ENCODE results near the gene PACRG. TPM values are rescaled to one million over a fixed set of nuclear protein-coding genes. Genes with fewer than 3 reads are reported as not detected.

PACRG gene
- polyA plus RNA-seq, 1 of the 3 experiments (the other 2 are of a cell fraction), result 0.56 TPM

- H3K4me1 ChIP-seq (ENCODE audit: control insufficient read depth in 1 of 2, insufficient read depth in 2 of 2, low read depth in 1 of 2, low read length in 1 of 2), result no peaks in the 10 kb centered on the region
- CTCF ChIA-PET, result no interaction called here
- H3K27ac ChIP-seq (ENCODE audit: low read depth in 2 of 2, low read length in 1 of 2), result no peak overlapping the region
- TF ChIP-seq IRF3 (IDR thresholded peaks at IDR 0.05; ENCODE audit: low read depth, low read length), result no peak
- TF ChIP-seq NFIC (IDR thresholded peaks at IDR 0.05; ENCODE audit: borderline replicate concordance), result no peak
- no peak for TF ChIP-seq EP300 (IDR thresholded peaks at IDR 0.05; ENCODE audit: borderline replicate concordance in 1 of 2, low read depth in 1 of 2, low read length in 1 of 2)
- no peak for TF ChIP-seq RCOR1 (IDR thresholded peaks at IDR 0.05; ENCODE audit: low read length)
- TF ChIP-seq REST (IDR thresholded peaks at IDR 0.05; ENCODE audit: low read depth, low read length), result no peak
- TF ChIP-seq SIN3A (IDR thresholded peaks at IDR 0.05; ENCODE audit: borderline replicate concordance, low read depth, low read length), result no peak
- H2AFZ ChIP-seq (ENCODE audit: low read depth), result no peak overlapping the region
- H3K4me3 ChIP-seq (ENCODE audit: low read depth in 2 of 2, low read length in 1 of 2), result no peak overlapping the region
- WGBS (ENCODE audit: low lambda C conversion rate), result 31% methylated on average over 5 of the region's 5 CpGs
- H3K9ac ChIP-seq, result no peak overlapping the region
- H3F3A ChIP-seq (replicated peaks; ENCODE audit: insufficient read depth), result no peaks in the 10 kb centered on the region
- no peaks in the 10 kb centered on the region for H4K20me1 ChIP-seq (ENCODE audit: insufficient read depth)
- H3K36me3 ChIP-seq (replicated peaks in 1 of 2; ENCODE audit: control insufficient read depth in 1 of 2, insufficient read depth in 2 of 2, low read length in 1 of 2), result no peaks in the 10 kb centered on the region
- H3K9me3 ChIP-seq, result no peaks in the 10 kb centered on the region
- DNase-seq, result no peak
- no peaks in the 10 kb centered on the region for H3K27me3 ChIP-seq (ENCODE audit: insufficient read depth)
- H3K4me2 ChIP-seq, result no peak overlapping the region
- POLR2A ChIA-PET, result no interaction called here
- H3K9me2 ChIP-seq, result no peaks in the 10 kb centered on the region
- H3K79me2 ChIP-seq (ENCODE audit: insufficient read depth), result no peaks in the 10 kb centered on the region
Measured at GRCh38 chr6:163291622-163292021, 563.8 kb downstream of the PACRG start.

- Histone ChIP-seq H3F3A (replicated peaks; ENCODE audit: insufficient read depth) (no peaks in the 10 kb centered on the region), H3K27me3 (ENCODE audit: insufficient read depth) (no peaks in the 10 kb centered on the region), H2AFZ (ENCODE audit: low read depth) (no peak overlapping the region), H3K36me3 (replicated peaks in 1 of 2; ENCODE audit: control insufficient read depth in 1 of 2, insufficient read depth in 2 of 2, low read length in 1 of 2) (no peaks in the 10 kb centered on the region), H3K79me2 (ENCODE audit: insufficient read depth) (no peaks in the 10 kb centered on the region), H3K4me1 (ENCODE audit: control insufficient read depth in 1 of 2, insufficient read depth in 2 of 2, low read depth in 1 of 2, low read length in 1 of 2) (no peaks in the 10 kb centered on the region), H3K4me2 (no peak overlapping the region), H3K9ac (no peak overlapping the region), H3K9me2 (no peaks in the 10 kb centered on the region), H4K20me1 (ENCODE audit: insufficient read depth) (no peaks in the 10 kb centered on the region), H3K9me3 (no peaks in the 10 kb centered on the region), H3K4me3 (ENCODE audit: low read depth in 2 of 2, low read length in 1 of 2) (no peak overlapping the region), H3K27ac (ENCODE audit: low read depth in 2 of 2, low read length in 1 of 2) (no peak overlapping the region)
- no peak for DNase-seq
- 38% methylated on average over 5 of the region's 6 CpGs for WGBS (ENCODE audit: low lambda C conversion rate)
- ChIA-PET POLR2A (no interaction called here), CTCF (no interaction called here)
- TF ChIP-seq ZBTB33 (IDR thresholded peaks at IDR 0.05; ENCODE audit: borderline replicate concordance, low read depth) (no peak), TAF1 (IDR thresholded peaks at IDR 0.05; ENCODE audit: borderline replicate concordance, low read depth, low read length) (no peak), GATA2 (CRISPR knock-in tag; IDR thresholded peaks at IDR 0.05) (no peak), RXRA (IDR thresholded peaks at IDR 0.05; ENCODE audit: borderline replicate concordance, low read depth) (no peak), GABPA (IDR thresholded peaks at IDR 0.05; ENCODE audit: low read depth) (no peak), SMC3 (IDR thresholded peaks at IDR 0.05; ENCODE audit: low read depth, low read length) (no peak), EZH2phosphoT487 (IDR thresholded peaks at IDR 0.05; ENCODE audit: borderline replicate concordance, low read depth) (no peak), USF1 (IDR thresholded peaks at IDR 0.05; ENCODE audit: borderline replicate concordance, low read depth) (no peak), IRF3 (IDR thresholded peaks at IDR 0.05; ENCODE audit: low read depth, low read length) (no peak), CHD2 (IDR thresholded peaks at IDR 0.05; ENCODE audit: low read length, partially characterized antibody) (no peak), RCOR1 (IDR thresholded peaks at IDR 0.05; ENCODE audit: low read length) (no peak), MEF2A (IDR thresholded peaks at IDR 0.05; ENCODE audit: borderline replicate concordance, low read depth) (no peak), POLR2AphosphoS5 (IDR thresholded peaks at IDR 0.05; ENCODE audit: low read depth, low read length) (no peak), NRF1 (IDR thresholded peaks at IDR 0.05; ENCODE audit: low read depth, low read length) (no peak)
Measured at GRCh38 chr6:163293286-163293685, 565.5 kb downstream of the PACRG start.
